ENCODE data around the gene IGSF6.
"Not testable (repeated sequence)": the region's sequence is repeated elsewhere in the genome, so short reads cannot be mapped to it uniquely, and the experiment has no call there.

The IGSF6 gene, protein sequence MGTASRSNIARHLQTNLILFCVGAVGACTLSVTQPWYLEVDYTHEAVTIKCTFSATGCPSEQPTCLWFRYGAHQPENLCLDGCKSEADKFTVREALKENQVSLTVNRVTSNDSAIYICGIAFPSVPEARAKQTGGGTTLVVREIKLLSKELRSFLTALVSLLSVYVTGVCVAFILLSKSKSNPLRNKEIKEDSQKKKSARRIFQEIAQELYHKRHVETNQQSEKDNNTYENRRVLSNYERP

GRCh38 chr16:21652453-21652852 is at the start of gene IGSF6:
Gene IGSF6 (minus strand): TSS chr16:21652608. CDS start chr16:21652598, 10 bp downstream.
- FAIRE-seq (no peak), DNase-seq (ENCODE audit: low spot score) (no peak)

DNA sequence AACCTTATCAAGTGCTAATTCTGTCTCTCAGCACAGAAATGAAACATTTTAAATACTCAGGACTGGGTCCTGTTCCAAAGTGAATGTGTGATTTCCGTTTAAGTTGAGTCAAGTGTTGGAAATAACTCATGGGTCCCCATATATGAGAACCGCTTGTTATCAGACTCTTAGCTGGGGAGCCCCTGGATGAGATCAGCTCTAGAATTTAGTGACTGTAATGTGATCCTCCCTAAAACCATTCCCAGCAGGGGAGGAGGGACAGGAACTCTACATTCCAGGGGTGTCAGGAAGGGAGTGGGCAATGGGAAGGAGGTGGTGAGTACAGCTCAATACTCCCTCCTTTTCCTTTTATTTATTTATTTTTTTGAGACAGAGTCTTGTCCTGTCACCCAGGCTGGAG is 48.9 kb upstream of the IGSF6 start:
- no peak for DNase-seq (ENCODE audit: low spot score)

GRCh38 chr16:21698169-21699032 is 46.0 kb upstream of the IGSF6 start:
- DNase-seq (ENCODE audit: low spot score): no peak
- FAIRE-seq: no peak

More for the DNA sequence above, 48.9 kb upstream of the IGSF6 start:
- no peak for FAIRE-seq

DNA sequence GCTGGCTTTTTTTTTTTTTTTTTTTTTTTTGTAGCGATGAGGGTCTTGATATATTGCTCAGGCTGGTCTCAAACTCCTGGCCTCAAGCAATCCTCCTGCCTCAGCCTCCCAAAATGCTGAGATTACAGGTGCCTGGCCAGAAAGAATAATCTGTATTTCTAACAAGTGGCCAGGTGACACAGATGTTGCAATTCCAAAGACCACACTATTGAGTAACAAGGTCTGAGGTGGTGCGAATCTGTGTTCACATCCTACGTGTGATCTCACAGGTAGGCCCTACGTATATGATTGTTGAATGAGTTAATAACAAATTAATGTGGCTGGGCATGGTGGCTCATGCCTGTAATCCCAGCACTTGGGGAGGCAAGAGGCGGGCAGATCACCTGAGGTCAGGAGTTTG is 44.6 kb upstream of the IGSF6 start:
- FAIRE-seq: no peak
- no peak for DNase-seq (ENCODE audit: low spot score)

DNA sequence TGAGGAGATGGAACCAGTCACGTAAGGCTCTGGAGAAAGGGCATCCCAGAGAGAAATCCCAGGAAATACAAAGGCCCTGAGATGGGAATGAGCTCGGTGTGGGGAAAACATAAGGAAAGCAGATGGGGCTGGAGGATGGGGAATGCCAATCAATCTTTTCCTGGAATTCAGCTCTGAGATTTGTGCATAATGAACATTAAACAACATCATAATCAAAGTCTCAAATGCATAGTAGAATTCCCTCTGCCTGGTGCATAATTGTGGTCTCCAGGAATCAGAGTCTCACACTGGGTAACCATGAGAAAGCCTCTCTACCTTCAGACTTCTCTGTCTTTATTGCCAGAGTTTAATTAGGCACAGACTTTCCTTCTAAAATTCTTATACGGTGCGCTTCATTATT is 42.2 kb upstream of the IGSF6 start:
- FAIRE-seq: no peak
- DNase-seq (ENCODE audit: low spot score): no peak

DNA sequence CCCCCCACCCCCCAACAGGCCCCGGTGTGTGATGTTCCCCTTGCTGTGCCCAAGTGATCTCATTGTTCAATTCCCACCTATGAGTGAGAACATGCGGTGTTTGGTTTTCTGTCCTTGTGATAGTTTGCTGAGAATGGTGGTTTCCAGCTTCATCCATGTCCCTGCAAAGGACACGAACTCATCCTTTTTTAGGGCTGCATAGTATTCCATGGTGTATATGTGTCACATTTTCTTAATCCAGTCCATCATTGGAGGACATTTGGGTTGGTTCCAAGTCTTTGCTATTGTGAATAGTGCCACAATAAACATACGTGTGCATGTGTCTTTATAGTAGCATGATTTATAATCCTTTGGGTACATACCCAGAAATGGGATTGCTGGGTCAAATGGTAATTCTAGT is 38.6 kb upstream of the IGSF6 start:
- FAIRE-seq; DNase-seq (ENCODE audit: low spot score): not testable (repeated sequence)

- no peak for FAIRE-seq
Measured at GRCh38 chr16:21689107-21689506, 36.7 kb upstream of the IGSF6 start.

DNA sequence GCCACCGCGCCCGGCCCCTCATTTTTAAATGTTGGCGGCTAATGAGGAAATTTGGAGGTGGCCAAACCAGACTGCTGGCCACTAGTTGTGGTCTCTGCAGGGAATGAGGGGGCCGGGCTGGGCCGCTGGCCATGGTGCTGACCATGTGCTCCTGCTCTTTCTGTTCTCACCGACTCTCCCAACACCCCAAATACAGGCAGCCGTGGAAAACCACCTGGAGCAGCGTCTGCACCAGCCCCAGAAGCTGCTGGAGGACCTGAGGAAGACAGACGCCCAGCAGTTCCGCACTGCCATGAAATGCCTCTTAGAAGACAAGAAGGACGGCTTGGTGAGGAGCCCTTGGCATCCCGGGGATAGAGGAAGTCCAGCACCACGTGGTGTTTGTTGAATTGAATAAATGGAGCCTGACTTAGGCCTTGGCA is 32.6 kb upstream of the IGSF6 start:
- DNase-seq (ENCODE audit: low spot score) (no peak), FAIRE-seq (no peak)

More at GRCh38 chr16:21689107-21689506, 36.7 kb upstream of the IGSF6 start:
- DNase-seq (ENCODE audit: low spot score): no peak

GRCh38 chr16:21684199-21684598 is 31.8 kb upstream of the IGSF6 start:
- FAIRE-seq: no peak

DNA sequence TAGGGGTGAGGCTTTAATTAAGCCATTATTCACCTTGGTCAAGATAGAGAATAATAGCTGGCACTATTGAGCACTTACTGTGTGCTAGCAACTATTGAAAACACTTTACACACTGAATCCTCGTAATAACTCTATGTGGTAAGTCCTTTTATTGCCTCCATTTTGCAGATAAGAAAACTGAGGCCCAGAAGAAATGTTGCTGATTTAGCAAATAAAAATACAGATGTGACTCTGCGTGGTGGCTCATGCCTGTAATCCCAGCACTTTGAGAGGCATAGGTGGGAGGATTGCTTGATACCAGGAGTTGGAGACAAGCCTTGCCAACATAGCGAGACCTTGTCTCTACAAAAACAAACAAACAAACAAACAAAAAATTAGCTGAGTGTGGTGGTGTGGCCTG is 30.8 kb upstream of the IGSF6 start:
- FAIRE-seq (no peak), DNase-seq (ENCODE audit: low spot score) (no peak)

More at GRCh38 chr16:21684199-21684598, 31.8 kb upstream of the IGSF6 start:
- DNase-seq (ENCODE audit: low spot score): no peak

DNA sequence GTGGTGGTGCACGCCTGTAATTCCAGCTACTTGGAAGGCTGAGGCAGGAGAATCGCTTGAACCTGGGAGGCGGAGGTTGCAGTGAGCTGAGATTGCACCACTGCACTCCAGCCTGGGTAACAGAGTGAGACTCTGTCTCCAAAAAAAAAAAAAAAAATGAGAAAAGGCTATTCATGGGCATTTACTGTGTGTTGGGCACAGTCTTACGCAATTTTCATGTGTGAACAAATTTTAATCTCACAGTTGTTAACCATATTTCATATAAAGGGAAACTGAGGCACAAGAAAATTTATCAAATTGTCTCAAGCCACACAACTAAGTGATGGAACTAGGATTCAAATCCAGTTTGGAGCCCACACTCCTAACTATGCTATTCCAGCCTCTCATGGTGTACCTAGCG is 28.3 kb upstream of the IGSF6 start:
- DNase-seq (ENCODE audit: low spot score); FAIRE-seq: not testable (repeated sequence)

GRCh38 chr16:21674456-21674855 is 22.0 kb upstream of the IGSF6 start:
- not testable (repeated sequence) for FAIRE-seq; DNase-seq (ENCODE audit: low spot score)

DNA sequence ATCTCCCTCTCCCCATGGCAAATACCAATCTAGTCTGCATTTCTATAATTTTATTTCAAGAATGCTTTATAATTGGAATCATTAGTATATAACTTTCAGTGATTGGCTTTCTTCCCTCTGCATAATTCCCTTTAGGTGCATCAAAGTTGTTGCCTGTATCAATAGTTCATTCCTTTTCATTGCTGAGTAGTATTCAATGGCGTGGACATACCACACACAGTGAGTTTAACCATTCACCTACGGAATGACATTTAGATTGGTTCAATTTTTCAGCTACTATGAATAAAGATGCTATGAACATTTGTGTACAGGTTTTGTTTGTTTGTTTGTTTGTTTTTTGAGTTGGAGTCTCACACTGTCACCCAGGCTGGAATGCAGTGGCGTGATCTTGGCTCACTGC is 21.1 kb upstream of the IGSF6 start:
- no peak for DNase-seq (ENCODE audit: low spot score)
- FAIRE-seq: no peak

DNA sequence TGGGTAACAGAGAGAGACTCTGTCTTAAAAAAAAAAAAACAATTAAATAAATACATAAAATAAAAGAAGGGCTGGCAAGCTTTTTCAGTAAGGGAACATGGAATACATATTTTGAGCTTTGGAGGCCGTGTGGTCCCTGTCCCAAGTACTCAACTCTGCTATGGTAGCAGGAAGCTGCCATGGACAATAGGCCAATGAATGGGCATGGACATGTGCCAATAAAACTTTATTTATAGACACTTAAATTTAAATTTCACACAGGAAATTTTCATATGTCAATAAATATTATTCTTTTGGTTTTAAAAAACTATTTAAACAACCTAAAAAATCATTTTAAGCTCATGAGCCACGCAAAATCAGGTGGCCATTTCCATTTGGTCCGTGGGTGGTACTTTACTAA is 15.2 kb upstream of the IGSF6 start:
- no peak for FAIRE-seq
- no peak for DNase-seq (ENCODE audit: low spot score)

DNA sequence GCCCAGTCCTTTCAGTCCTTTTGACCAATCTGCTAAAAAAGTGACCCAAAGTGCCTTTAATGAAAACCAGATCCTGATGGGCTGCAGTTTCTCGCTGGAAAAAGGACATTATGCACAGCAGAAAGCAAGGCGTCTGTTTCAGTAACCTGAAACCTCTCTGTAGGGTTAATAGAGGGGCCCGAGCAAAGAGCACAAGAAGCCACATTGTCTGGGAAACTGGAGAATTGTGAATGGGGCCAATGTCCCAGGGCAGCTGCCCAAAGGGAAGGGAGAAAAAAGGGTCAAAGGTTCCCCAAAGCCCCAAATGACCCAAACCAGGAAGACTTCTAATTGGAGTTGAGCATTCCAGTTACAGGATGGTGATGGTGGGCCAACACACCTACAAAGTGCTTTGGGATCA is 14.4 kb upstream of the IGSF6 start:
- no peak for DNase-seq (ENCODE audit: low spot score)
- no peak for FAIRE-seq

GRCh38 chr16:21664801-21665492 is 12.5 kb upstream of the IGSF6 start:
- DNase-seq (ENCODE audit: low spot score) (no peak), FAIRE-seq (no peak)

DNA sequence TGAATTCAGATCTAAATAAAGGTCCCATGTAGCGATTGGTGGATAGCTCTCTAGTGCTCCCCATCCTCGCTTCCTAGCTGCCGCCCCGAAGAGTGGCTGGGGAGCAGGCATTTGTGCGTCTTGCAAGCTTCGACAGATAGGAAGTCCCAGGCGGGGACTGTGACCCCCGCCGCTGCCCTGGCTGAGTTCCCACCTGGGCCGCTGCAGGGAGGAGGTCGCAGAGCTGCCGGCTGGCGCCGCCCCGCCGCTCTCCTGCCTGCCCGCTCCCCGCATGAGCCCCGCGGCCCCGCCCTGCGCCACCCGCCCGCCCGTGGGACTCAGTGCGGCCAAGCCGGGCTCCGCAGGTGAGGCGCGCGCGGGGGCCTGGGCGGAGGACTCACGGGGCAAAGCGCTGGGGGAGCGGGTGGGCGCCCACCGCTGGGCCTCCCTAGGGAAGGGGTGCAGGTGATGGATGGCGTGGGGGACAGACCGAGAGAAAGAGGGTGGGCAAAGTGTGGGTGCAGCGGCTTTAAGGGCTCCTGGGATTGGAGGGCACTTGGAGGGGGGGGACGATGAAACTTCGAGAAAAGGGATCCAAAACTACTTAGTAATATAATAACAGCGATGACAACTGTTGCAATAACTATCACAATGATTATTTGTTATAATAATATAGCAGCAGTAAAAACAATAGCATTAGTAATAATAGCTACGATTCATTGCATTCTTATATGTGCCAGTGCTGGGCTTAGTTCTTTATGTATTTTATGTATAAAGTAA is 11.7 kb upstream of the IGSF6 start, which contains the start of gene OTOA:
TSS of gene OTOA (plus strand) at position 80 of the 759 bp plus-strand sequence. CDS start 14,547 bp downstream, outside the sequence.
- DNase-seq (ENCODE audit: low spot score) (no peak), FAIRE-seq (no peak)

DNA sequence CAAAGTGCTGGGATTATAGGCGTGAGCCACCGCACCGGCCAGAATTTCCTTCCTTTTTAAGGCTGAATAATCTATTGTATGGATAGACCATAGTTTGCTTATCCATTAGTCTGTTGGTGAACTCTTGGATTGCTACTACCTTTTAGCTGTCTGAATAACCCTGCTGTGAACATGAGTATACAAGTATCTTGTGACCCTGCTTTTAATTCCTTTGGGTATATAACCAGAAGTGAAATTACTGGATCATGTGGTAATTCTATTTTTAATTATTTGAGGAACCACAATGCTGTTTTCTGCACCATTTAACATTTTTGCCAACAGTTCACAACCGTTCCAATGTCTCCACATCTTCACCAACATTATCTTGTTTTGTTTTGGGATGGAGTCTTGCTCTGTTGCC is 6.7 kb upstream of the IGSF6 start:
- no peak for FAIRE-seq
- DNase-seq (ENCODE audit: low spot score): no peak

DNA sequence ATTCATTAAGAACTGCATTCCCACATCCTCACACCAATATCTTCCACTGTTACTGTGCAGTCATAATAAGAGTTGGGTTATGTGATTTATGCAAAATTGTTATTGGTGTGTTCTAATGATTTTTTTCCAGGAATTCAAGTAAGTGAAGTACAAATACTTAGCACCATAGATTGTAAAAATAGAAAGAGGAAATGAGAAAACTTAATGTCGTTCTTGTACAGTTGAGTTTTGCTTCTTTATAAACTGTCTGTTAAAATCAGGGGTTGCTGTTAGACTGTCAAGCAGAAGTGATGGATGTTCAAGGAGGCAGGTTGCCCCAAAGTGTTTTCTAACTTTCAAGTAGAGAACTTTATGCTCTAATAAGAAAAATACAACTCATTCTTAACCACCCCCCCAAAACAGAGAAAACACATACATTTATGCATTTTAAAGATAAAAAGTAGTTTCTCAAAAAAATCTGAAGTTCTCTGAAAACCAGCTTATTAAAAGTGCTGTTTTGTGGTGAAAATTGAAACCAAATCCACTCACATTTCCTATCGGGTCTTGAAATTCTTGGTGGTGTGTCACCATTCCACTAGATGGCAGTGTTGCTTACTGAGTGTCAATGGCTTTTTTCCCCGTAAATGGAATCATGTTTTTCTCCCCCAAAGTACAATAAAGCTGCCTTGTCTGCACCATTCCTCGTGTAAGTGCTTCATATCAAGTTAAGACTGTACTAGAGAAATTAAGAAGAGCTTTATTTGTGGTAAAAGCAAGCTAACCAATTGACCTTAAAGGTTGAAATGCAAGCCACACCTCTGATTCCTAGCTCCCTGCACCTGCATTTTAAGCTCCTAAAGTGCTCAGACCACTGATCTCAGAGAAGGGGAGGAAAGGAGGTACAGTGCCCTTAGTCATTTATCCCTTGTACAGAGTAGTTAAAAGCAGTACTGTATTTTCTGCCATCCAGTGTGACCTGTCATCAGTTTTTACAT is 4.7 kb upstream of the IGSF6 start:
- peak; percentile 57 for DNase-seq (ENCODE audit: low spot score)
- FAIRE-seq: no peak

DNA sequence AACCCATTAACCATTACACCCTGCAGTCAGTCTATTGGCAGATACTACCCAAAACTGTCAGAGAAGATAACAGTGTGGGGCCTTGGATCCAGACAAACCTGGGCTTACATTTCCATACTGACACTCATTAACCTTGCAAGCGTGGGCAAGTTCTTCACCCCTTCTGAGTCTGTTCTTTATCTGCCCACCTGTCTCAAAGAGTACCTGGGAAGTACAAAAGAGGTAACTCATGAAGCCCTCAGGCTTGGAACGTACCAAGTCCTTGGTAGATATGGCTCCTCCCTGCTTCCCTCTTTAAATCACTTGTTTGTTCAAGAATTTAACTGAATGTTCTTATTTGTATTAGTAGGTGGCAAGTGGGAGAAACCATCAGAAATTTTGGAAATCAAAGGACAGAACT is 2.5 kb upstream of the IGSF6 start:
- FAIRE-seq: no peak

More for the DNA sequence above, 2.5 kb upstream of the IGSF6 start:
- DNase-seq (ENCODE audit: low spot score): no peak

Data from urothelium cell line (cell line).